BLaER1 treated with 17β-estradiol and CSF1 and Interleukin-3, amounts not matched to agents 10 nM and 100 nM (cell line): Measurements from ENCODE around the gene FRA10AC1.

Source experiments
- H3K27ac ChIP-seq, 11 experiments: shearing (Covaris generic); formaldehyde crosslinking; 2 replicates each; pipeline ENCODE4 v1.8.1; 2022
- H3K27me3 ChIP-seq, 11 experiments: shearing (Covaris generic); formaldehyde crosslinking; 2 replicates each; pipeline ENCODE4 v1.8.1; 2022
- H3K36me3 ChIP-seq, 11 experiments: shearing (Covaris generic); formaldehyde crosslinking; 2 replicates each; pipeline ENCODE4 v1.8.1; 2022
- H3K4me1 ChIP-seq, 10 experiments: shearing (Covaris generic); formaldehyde crosslinking; 2 replicates each; pipeline ENCODE4 v1.8.1; 2022
- H3K4me2 ChIP-seq, 11 experiments: shearing (Covaris generic); formaldehyde crosslinking; 2 replicates each; pipeline ENCODE4 v1.8.1; 2022
- H3K4me3 ChIP-seq, 10 experiments: shearing (Covaris generic); formaldehyde crosslinking; 2 replicates each; pipeline ENCODE4 v1.8.1; 2022
- H3K9ac ChIP-seq, 11 experiments: shearing (Covaris generic); formaldehyde crosslinking; 2 replicates each; pipeline ENCODE4 v1.8.1; 2022
- H3K9me3 ChIP-seq, 11 experiments: shearing (Covaris generic); formaldehyde crosslinking; replicated peaks in 1 of 11; 2 replicates each; pipeline ENCODE4 v1.8.1; 2022
- H4K20me1 ChIP-seq, 11 experiments: shearing (Covaris generic); formaldehyde crosslinking; 2 replicates each; pipeline ENCODE4 v1.8.1; 2022
- Cebpa-rat ChIP-seq, 11 experiments: shearing (Covaris generic); IDR thresholded peaks; 2 replicates each; pipeline ENCODE4 v1.8.1; 2022

Gene FRA10AC1, protein sequence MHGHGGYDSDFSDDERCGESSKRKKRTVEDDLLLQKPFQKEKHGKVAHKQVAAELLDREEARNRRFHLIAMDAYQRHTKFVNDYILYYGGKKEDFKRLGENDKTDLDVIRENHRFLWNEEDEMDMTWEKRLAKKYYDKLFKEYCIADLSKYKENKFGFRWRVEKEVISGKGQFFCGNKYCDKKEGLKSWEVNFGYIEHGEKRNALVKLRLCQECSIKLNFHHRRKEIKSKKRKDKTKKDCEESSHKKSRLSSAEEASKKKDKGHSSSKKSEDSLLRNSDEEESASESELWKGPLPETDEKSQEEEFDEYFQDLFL

DNA sequence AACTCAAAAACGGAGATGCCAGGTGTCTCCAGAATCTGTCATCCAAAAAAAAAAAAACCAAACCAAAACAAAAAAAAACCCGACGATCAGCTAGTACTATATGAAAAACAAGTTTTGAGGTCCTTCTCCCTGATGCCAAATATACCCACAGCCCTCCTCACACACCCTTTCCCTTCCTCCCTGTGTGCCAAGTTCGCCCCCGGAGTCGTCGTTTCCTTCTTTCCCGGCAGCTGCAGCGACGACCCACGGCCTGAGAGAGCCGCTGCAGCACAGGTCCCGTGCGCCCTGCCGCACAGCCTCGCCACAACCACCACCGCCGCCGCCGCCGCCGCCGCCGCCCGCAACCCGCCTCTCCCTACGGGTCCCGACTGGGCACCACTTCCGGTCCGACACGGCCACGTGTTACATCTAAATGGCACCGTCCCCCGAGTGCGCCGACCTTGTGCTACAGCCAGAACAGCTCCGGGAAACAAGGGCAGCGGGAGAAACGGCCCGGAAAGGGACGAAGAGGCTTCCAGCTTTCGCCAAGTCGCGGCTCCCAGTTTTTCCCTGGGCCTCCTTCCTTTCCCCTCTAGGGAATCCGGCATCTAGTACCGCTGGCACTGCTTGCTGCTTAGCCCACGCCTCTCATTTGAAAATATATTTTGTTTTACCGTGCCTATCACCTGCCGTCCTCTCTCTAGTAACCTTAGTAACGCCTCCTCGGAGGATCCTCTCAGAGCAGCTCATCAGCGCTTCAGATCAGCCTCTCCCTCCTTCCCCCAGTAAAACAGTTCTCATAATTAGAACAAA lies at the start of gene FRA10AC1:
Gene FRA10AC1, minus strand, starts transcription at position 383 of the 792 bp plus-strand sequence. CDS start 2,486 bp downstream, outside the sequence.
- H4K20me1 ChIP-seq: no peaks in the 10 kb centered on the region
- no peak for TF ChIP-seq Cebpa-rat (IDR thresholded peaks at IDR 0.05)
- H3K4me1 ChIP-seq: peaks cover 9 to 28% (median 21%) of the 10 kb centered on the region in 10 experiments
- peak within 1 kb of the TSS; percentile 49 to 87 (median 79) for H3K27ac ChIP-seq
- peak within 1 kb of the TSS; percentile 78 to 89 (median 85) for H3K4me2 ChIP-seq
- no peaks in the 10 kb centered on the region for H3K27me3 ChIP-seq
- H3K36me3 ChIP-seq: peaks cover 7 to 26% (median 14%) of the 10 kb centered on the region in 11 experiments; a peak in 18 of 22 replicates
- no peaks in the 10 kb centered on the region for H3K9me3 ChIP-seq
- H3K4me3 ChIP-seq: peak within 1 kb of the TSS; percentile 59 to 81 (median 70)
- H3K9ac ChIP-seq: peak within 1 kb of the TSS; percentile 75 to 86 (median 83)

DNA sequence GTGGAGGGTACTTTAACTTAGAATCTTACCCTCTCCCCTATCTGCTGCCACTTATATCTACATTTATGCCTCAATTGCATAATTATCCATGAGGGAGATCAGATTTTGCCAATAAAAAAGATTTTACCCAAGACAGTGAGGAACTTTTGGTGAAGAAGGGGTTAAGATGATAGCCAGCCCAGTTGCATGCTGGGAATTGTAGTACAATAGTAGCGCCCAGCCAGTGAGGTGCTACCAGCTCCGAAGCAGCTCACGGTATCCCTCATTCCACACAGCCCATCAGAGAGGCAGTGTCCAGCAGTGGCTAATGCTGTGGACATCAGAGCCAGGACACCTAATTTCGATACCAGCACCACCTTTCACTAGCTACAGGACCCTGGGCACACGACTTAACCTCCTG lies 49.4 kb upstream of the FRA10AC1 start:
- Histone ChIP-seq H3K9me3 (no peaks in the 10 kb centered on the region), H3K4me2 (peak overlapping the region; percentile 35 to 93 (median 53); a peak in 21 of 22 replicates), H4K20me1 (no peaks in the 10 kb centered on the region), H3K36me3 (no peaks in the 10 kb centered on the region), H3K4me3 (peak overlapping the region in 3 of 10 experiments; percentile 33 to 45 (median 44); a peak in 5 of 20 replicates), H3K27ac (no peak overlapping the region), H3K9ac (no peak overlapping the region), H3K4me1 (peaks cover 0 to 18% (median 6%) of the 10 kb centered on the region in 10 experiments; a peak in 10 of 20 replicates), H3K27me3 (no peaks in the 10 kb centered on the region)
- no peak for TF ChIP-seq Cebpa-rat (IDR thresholded peaks at IDR 0.05)

DNA sequence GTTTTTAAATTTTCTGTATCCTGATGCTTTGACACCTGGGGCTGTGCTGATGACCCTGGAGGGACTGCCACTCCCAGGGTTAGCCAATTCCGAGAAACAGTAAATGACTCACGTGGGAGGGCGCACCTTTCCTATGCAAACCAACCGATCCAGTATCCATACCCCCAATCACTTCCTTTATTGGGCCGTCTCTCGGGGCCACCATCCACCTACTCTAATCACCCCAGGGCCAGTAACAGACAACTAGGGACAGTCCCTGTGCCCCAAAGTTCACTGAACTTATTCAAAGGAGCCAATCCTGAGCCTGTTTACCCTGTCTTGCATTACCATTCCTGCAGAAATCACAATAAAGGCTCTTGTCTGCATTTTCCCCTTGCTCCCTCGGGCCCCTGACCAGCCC lies 48.7 kb upstream of the FRA10AC1 start:
- Histone ChIP-seq H3K4me1 (peaks cover 0 to 24% (median 7%) of the 10 kb centered on the region in 10 experiments; a peak in 10 of 20 replicates), H4K20me1 (no peaks in the 10 kb centered on the region), H3K9me3 (no peaks in the 10 kb centered on the region), H3K36me3 (no peaks in the 10 kb centered on the region), H3K27me3 (no peaks in the 10 kb centered on the region), H3K9ac (no peak overlapping the region), H3K4me2 (no peak overlapping the region), H3K27ac (no peak overlapping the region), H3K4me3 (no peak overlapping the region)
- no peak for TF ChIP-seq Cebpa-rat (IDR thresholded peaks at IDR 0.05)

DNA sequence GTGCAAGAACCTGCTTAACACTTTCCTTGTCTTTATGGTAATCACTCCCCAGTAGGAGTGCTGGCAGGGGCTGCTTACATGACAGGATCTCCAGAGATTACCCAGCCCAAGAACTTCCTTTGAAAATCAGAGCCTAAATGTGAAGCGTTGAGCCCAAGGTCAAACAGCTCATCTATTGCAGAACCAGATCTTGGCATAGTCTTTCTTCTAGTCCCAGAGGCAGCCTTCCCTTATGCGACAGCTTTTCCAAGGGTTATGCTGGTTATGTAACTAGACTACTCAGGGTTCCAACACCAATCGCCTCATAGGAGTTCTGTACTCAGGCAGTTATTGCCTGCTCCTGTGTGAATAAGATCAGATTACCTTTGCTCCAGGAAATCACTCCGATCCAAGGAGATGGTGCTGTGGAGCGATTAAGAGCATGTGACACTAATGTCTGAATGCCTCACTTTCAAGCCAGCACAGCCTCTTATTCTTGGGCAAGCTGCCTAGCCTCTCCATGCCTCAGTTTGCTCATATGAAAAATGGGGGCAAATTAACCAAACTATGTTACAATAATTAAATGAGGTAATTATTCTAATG lies 46.9 kb upstream of the FRA10AC1 start:
- no peak overlapping the region for H3K4me2 ChIP-seq
- H3K27me3 ChIP-seq: no peaks in the 10 kb centered on the region
- H3K36me3 ChIP-seq: no peaks in the 10 kb centered on the region
- H3K9ac ChIP-seq: no peak overlapping the region
- peaks cover 0 to 42% (median 12%) of the 10 kb centered on the region in 10 experiments; a peak in 10 of 20 replicates for H3K4me1 ChIP-seq
- TF ChIP-seq Cebpa-rat (IDR thresholded peaks at IDR 0.05): no peak
- no peak overlapping the region for H3K27ac ChIP-seq
- H3K4me3 ChIP-seq: no peak overlapping the region
- H4K20me1 ChIP-seq: no peaks in the 10 kb centered on the region
- no peaks in the 10 kb centered on the region for H3K9me3 ChIP-seq

DNA sequence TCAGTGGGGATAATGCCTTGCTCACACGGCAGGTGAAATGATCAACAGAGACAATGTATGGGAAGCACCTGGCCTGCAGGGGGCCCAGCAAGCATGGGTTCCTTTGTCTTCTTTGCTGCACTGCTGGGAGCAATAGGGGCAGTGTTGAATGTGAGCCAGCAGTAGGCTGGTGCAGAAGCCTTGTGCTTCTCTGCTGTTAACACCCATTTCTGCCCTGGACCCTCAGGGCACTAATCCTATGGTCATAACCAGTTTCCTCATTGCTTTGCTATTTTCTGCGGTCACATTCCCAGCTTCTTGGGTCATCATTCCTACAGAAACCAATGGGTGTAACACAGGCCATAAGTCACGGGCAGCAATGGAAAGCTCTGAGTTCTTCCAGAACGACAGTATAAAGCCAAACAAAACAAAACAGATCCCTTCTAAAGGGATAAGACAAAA lies 44.5 kb upstream of the FRA10AC1 start:
- Histone ChIP-seq H3K9ac (no peak overlapping the region; a peak in 1 of 22 replicates), H3K4me1 (peaks cover 9 to 65% (median 30%) of the 10 kb centered on the region in 10 experiments; a peak in 19 of 20 replicates), H3K27me3 (no peaks in the 10 kb centered on the region), H3K27ac (peak overlapping the region in 1 of 11 experiments; percentile 3; a peak in 1 of 22 replicates), H3K4me3 (no peak overlapping the region), H3K4me2 (peak overlapping the region in 5 of 11 experiments; percentile 19 to 71 (median 48); a peak in 9 of 22 replicates), H3K36me3 (no peaks in the 10 kb centered on the region), H3K9me3 (no peaks in the 10 kb centered on the region), H4K20me1 (no peaks in the 10 kb centered on the region)
- TF ChIP-seq Cebpa-rat (IDR thresholded peaks at IDR 0.05): no peak

DNA sequence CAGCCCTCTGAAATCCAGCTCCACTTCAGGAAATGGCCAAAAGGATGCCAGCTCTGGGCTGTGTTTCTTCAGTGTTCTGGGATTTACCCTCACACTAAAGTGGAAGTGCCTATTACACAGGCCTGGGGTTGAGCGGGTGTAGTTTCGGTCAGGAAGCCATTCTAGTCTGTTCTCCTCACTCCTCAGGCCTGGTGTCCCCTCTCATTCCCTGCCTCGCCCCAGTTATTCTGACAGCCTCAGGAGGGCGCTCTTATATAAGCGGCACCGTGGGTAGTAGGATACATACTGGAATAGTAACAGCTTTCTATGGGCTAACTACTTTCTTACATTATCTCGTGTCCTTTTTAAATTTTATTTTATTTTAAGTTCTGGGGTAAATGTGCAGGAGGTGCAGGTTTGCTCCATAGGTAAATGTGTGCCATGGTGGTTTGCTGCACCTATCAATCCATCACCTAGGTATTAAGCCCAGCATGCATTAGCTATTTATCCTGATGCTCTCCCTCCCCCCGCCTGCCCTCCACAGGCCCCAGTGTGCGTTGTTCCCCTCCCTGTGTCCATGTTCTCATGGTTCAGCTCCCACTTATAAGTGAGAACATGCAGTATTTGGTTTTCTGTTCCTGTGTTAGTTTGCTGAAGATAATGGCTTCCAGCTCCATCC lies 43.1 kb upstream of the FRA10AC1 start:
- TF ChIP-seq Cebpa-rat (IDR thresholded peaks at IDR 0.05): no peak
- no peaks in the 10 kb centered on the region for H3K27me3 ChIP-seq
- no peaks in the 10 kb centered on the region for H3K9me3 ChIP-seq
- no peak overlapping the region for H3K9ac ChIP-seq
- no peaks in the 10 kb centered on the region for H4K20me1 ChIP-seq
- peak overlapping the region in 4 of 11 experiments; percentile 8 to 55 (median 30); a peak in 6 of 22 replicates for H3K4me2 ChIP-seq
- no peaks in the 10 kb centered on the region for H3K36me3 ChIP-seq
- H3K4me3 ChIP-seq: no peak overlapping the region
- H3K4me1 ChIP-seq: peaks cover 9 to 72% (median 37%) of the 10 kb centered on the region in 10 experiments; a peak in 19 of 20 replicates
- no peak overlapping the region for H3K27ac ChIP-seq

DNA sequence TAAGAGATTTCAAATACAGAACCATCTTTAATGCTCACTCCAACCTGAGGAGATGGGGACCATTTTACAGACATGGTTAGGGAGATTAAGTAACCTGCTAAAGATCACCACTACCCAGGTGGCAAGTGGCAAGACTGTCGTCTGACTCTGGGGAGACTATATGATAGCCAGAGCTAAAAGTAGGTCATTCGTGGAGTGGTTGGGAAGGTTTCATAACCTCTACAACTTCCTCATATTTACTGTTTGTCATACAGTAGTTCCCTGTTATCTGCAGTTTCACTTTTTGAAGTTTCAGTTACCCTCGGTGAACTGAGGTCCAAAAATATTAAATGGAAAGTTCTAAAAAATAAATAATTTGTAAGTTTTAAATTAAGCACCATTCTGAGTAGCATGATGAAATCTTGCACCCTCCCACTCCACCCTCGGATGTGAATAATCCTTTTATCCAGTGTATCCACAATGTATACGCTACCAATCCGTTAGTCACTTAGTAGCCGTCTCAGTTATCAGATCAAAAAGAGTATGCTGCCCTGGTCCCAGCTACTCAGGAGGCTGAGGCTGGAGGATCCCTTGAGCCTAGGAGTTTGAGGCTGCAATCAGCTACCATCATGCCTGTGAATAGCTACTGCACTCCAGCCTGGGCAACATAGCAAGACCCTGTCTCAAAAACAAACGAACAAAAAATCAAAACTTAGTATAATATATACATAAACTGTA lies 40.4 kb upstream of the FRA10AC1 start:
- 0 out of 22 replicates have a peak, but pooled peaks of 2 of the 11 experiments have one; percentile 22 to 27 for TF ChIP-seq Cebpa-rat (IDR thresholded peaks at IDR 0.05)
- Histone ChIP-seq H3K4me2 (peak overlapping the region; percentile 42 to 92 (median 73)), H3K27me3 (no peaks in the 10 kb centered on the region), H3K9ac (peak overlapping the region in 5 of 11 experiments; percentile 27 to 59 (median 48); a peak in 8 of 22 replicates), H3K4me1 (peaks cover 9 to 71% (median 37%) of the 10 kb centered on the region in 10 experiments; a peak in 19 of 20 replicates), H3K9me3 (no peaks in the 10 kb centered on the region), H3K27ac (peak overlapping the region in 9 of 11 experiments; percentile 19 to 79 (median 71); a peak in 17 of 22 replicates), H3K4me3 (peak overlapping the region in 5 of 10 experiments; percentile 6 to 39 (median 33); a peak in 5 of 20 replicates), H3K36me3 (no peaks in the 10 kb centered on the region), H4K20me1 (no peaks in the 10 kb centered on the region)

DNA sequence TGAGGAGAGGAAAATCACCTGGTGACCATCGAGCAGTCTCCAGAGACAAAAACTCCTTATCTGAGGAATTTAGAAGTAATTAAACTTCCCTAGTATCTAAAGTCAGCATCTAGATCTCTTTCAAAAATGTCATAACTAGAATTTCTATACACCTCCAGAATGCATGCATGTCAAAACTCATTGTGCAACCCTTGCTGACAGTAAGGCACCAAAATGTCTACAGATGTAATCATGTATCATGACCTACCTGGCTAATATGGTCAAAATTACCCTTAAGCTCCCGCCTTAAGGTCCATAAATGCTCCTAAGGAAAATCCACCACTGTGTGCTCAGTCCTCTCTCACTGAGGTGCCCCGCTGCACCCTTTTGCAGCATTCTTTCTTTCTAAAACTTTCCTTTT lies 39.0 kb upstream of the FRA10AC1 start:
- TF ChIP-seq Cebpa-rat (IDR thresholded peaks at IDR 0.05): no peak
- Histone ChIP-seq H3K4me1 (peaks cover 9 to 57% (median 32%) of the 10 kb centered on the region in 10 experiments; a peak in 19 of 20 replicates), H3K9ac (no peak overlapping the region), H3K27ac (peak overlapping the region in 5 of 11 experiments; percentile 55 to 79 (median 76); a peak in 8 of 22 replicates), H4K20me1 (no peaks in the 10 kb centered on the region), H3K4me2 (peak overlapping the region in 6 of 11 experiments; percentile 73 to 92 (median 76); a peak in 11 of 22 replicates), H3K9me3 (no peaks in the 10 kb centered on the region), H3K27me3 (no peaks in the 10 kb centered on the region), H3K4me3 (no peak overlapping the region), H3K36me3 (no peaks in the 10 kb centered on the region)
